DND-41 (cell line): ENCODE measurements around the gene SERPINB12.

Experiments used
- CTCF ChIP-seq: IDR thresholded peaks from 2 replicates; pipeline ENCODE4 v1.5.1; 2012; ENCODE audit warnings: borderline replicate concordance, low read length, moderate library complexity, mild to moderate bottlenecking; ENCODE audit not compliant: poor library complexity, severe bottlenecking; ENCODE audit errors: extremely low read depth
- EZH2 ChIP-seq: IDR thresholded peaks from 3 replicates; pipeline ENCODE4 v1.6.1; 2012; ENCODE audit warnings: borderline replicate concordance, low read depth, mild to moderate bottlenecking, moderate library complexity, low read length, inconsistent platforms; ENCODE audit not compliant: severe bottlenecking

- TF ChIP-seq EZH2 (no peak), CTCF (no peak)
Observed at GRCh38 chr18:63591725-63592124, 49.6 kb downstream of the SERPINB12 start.
